ENCODE data around the gene ADGRF4.

ADGRF4 gene

DNA sequence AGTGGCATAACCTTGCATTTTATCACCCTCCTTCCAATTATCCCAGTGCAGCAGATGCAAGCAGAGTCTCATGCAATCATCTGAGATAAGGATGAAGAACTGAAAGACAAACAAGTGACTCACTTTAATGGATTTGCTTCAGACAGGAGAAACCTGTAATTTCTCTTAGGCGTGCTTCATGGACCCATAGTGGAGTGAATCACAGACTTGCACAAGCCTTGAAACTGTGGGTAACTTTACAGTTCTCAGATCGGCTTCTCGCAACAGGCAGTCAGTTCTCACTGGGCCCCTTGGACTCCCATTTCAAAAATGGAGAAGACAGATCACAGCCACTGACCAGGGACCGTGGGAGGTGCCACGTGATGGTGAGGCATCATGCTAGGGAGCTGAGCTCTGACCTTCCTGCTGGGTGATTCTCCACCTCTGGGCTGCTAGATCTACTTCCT is at the start of gene ADGRF4:
Gene ADGRF4 (plus strand): TSS at position 239 of the 446 bp plus-strand sequence. CDS start 8,666 bp downstream, outside the sequence.
- peak; percentile 0 for DNase-seq

DNA sequence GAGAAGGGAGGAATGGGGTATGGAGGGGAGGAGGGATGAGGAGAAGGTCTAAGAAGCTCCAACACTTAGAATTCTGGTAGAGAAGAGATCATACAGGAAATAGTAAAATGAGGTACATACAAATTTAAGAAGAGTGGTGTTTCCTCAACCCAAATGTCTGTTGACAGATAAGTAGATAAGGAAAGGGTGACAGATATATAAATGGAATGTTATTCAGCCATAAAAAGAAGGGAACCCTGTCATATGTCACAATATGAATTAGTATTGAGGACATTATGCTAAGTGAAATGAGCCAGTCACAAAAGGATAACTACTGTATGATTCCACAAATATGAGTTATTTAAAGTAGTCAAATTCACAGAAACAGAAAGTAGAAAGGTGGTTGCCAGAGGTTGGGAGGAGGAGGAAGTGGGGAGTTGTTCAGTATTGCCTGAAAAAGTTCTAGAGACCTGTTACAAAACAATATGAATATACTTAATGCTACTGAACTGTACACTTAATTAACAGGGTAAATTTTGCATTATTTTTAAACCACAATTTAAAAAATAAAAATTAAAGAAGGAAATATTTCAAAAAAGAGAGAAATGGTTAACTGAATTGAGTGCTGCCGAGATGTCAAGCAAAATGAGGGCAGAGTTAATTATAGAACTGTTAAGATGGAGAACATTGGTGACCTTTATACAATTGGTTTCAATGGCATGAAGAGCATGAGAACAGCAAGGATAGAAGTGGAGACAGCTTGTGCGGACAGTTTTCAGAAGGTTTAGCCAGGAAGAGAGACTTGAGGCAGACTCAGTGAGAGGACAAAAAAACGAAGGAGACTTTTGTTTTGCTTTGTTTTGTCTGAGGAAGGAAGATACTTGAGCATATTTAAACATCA is 47.6 kb upstream of the ADGRF4 start:
- DNase-seq = no peak

- DNase-seq = no peak
Measured at GRCh38 chr6:47651505-47651944, 46.9 kb upstream of the ADGRF4 start.

- no peak for DNase-seq
Measured at GRCh38 chr6:47653706-47654105, 44.7 kb upstream of the ADGRF4 start.

DNA sequence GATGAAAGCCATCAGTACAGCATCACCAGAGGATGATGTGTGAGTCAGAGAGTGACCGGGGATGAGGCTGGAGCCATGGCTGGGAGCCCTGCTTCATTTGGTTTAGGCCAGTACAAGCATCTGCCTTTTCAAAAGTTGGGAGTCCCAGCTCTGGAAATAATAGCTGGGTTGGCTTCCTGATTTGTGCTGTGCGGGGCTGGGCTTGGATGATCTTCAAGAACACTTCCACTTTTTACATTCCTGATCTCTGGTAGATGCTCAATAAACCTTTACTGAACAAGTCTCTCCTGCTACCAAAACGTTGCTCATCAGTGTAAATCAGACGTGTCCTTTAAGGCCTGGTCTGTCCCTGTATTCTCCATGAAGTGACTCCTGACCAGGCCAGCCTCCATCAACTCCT is 44.1 kb upstream of the ADGRF4 start:
- no peak for DNase-seq

DNA sequence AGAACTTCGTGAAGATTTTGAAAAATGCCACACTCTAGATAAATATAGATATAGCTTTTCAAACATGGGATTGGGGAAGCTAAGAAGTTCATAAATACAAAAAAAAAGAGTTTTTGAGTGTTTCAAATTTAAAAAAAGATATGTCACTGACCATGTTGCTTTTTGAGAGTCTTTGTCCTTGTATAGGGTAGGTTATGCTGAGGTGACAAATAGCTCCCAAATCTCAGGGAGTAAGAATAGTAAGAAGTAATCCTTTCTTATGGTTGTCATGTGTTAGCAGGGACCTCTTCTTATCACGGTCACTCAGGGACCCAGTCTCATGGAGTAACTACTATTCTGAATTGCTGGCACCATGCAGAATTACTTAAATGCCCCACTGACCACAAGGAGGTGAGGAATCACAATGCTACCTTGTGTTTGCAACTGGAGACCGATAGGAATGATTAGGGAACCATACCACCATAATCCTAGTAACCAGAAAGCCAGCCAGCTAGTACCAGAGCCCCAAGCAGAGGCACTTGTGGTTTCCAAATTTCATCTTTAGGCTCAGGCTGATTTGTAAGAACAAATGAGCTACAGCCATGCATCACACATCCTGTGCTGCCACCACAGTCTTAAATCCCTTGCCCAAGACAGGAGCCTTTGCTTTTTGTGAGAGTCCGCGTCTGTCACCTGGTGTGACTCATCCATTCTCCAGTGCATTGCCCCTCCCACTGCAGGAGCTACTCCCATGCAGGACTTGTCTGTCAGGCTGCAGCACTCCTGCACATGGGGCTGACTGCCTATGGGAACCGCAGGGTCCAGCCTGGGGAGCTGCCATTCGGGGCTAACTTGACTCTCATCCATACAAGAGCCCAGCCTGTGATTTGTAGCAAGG is 42.4 kb upstream of the ADGRF4 start:
- DNase-seq = no peak

- no peak for DNase-seq
Measured at GRCh38 chr6:47661960-47662359, 36.4 kb upstream of the ADGRF4 start.

GRCh38 chr6:47663462-47664216 is 34.7 kb upstream of the ADGRF4 start:
- no peak for DNase-seq

DNA sequence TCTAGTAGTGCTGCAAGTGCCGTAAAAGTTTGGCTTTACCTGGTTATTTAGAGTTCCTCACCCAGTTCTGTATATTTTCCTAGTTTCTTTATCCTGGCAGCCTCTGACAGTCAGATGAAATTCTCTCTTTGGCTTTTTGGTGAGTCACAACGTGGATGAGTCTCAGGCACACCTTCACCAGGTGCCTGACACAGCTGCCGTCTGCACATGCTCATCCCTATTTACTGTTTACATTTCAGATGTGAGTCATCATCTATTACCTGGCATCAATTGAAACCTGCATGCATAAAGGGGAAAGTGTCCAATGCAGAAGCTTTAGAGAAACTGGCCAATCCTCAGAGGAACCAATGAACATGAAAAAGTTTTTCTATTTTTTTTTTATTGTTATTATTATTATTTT is 33.3 kb upstream of the ADGRF4 start:
- DNase-seq = no peak

DNA sequence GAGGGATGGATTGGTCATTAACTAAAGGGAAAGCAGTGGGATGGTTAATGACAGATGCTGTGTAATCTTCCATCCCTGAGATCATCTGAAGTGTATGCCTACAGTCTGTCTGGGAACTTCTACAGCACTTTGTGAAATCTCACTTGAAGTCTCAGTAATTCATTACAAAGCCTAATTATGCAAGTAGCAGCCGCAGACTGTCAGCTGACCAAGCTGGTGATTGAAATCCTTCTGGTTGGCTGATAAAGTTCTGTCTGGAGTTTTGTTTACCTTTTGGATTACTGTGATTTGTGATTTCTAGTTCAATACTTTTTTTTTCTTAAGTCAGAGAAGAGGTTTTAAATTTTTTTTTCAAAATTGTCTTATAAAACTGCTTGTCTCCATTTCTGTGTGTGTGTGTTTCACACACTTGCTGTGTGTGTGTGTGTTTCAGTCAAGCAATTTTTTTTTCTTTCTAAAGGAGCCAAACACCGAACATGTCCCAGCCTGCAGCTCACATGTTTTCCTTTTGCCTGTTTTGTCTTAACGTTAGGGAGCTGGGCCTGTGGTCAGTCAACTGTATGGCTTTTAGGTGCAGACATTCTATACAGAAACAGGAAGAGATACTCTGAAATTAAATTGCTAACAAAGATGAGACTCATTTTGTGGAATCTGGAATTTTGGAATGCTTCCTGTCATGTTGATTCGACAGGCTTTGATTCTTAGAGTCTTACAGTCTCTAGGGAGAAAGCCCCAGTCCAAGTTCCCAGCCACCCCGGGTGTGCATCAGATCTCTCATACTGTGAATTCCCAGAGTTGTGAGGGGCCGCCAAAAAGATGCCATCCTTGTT is 28.5 kb upstream of the ADGRF4 start:
- no peak for DNase-seq

DNA sequence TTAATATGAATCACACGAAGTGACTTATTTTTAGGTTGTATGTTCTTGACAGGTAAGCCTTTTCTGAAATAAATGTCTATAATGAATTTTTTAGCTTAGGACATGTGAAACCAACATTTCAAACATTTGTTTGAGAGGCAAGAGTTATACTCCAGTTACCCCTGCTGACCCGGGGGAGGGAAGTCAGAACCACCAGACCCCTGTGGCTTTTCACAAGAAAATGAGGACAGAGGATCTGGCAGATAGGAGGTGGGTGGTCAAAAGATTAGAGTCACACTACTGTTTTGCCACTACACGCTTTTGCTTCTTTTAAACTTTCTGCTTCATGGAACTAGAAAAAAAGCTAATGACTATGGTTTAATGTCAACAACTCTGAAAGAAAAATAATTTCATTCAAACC is 27.5 kb upstream of the ADGRF4 start:
- DNase-seq = no peak

- DNase-seq = no peak
Measured at GRCh38 chr6:47671777-47672176, 26.6 kb upstream of the ADGRF4 start.

DNA sequence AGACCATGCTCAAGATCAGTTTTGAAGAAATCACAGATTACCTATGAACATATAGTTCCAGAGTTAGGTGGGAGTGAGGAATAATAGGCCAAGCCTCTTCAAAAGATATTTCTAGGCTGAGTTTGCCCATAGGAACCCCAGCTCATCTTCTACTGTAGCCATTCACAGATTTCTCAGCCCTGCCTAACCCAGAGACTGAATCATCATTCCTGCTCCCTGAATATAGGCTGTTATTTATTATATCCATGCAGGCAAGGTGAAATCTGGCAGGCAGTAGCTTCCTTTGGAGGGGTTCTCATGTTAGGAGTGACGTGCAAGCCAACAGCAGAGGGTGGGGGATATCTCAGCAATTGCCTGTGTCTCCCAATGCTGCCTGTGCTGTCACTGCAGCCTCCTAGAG is 25.6 kb upstream of the ADGRF4 start:
- DNase-seq = no peak

GRCh38 chr6:47674673-47675072 is 23.7 kb upstream of the ADGRF4 start:
- no peak for DNase-seq

- DNase-seq = no peak
Measured at GRCh38 chr6:47677381-47678100, 20.8 kb upstream of the ADGRF4 start.

- no peak for DNase-seq
Measured at GRCh38 chr6:47678739-47679138, 19.6 kb upstream of the ADGRF4 start.

DNA sequence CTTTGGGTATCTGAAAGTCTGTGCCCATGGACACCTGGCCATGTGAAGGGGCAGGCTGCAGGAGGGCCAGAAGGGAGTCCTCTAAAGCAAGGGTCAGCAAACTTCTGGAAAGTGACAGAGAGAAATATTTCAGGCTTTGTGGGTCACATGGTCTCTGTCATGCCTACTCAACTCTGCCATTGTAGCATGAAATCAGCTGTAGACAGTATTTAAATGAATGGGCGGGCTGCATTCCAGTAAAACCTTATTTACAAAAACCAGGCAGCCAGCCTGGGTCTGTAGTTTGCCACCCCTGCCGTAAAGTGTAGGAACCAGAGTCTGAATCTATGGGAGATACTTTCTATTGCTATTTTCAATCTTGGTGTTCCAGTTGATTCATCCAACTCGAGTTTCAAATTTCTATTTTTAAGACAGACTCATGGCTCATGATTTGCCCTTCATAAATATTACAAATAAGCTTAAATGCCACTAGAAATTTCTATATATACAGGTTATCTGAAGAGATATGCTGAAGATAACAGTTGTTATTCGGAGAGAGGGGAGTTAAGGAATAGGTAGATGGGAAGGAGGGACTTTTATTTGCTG is 19.0 kb upstream of the ADGRF4 start:
- no peak for DNase-seq

DNA sequence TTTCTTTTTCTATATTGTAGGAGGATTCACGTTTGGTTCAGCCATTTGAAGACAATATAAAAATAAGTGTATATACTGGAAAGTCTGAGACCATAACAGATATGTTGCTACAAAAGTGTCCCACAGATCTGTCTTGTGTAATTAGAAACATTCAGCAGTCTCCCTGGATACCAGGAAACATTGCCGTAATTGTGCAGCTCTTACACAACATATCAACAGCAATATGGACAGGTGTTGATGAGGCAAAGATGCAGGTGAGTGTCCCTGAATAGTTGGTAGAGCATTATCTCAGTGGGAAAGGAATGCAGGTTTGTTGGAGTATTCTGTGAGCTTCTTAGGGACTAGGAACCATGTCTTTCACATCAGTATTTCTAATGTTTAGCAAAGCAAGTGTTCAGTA is 18.3 kb upstream of the ADGRF4 start:
- DNase-seq = no peak

GRCh38 chr6:47680724-47681123 is 17.7 kb upstream of the ADGRF4 start:
- no peak for DNase-seq

- DNase-seq = no peak
Measured at GRCh38 chr6:47681201-47681990, 17.0 kb upstream of the ADGRF4 start.

Measured in stimulated activated naive CD4-positive, alpha-beta T cell treated with Interleukin-2 at 50 U/mL for 16 hours (primary cell).